GM12878 (cell line): Measurements from ENCODE around the gene RHBDF2. TPM values are rescaled to one million over a fixed set of nuclear protein-coding genes. Genes with fewer than 3 reads are reported as not detected.
A peak's percentile ranks its signal among the peaks of the same experiment; 100 is the strongest.

Source experiments
- ATF7 ChIP-seq: fragments of 450-650 bp; IDR thresholded peaks from 2 replicates; pipeline ENCODE4 v1.6.1; 2016; ENCODE audit warnings: low read depth, mild to moderate bottlenecking
- CBX3 ChIP-seq: fragments of 200-600 bp; sonication (generic); IDR thresholded peaks from 2 replicates; pipeline ENCODE4 v1.6.1; 2016; ENCODE audit warnings: low read depth, borderline replicate concordance
- CHD1 ChIP-seq: IDR thresholded peaks from 2 replicates; pipeline ENCODE4 v1.6.1; 2012; ENCODE audit warnings: low read depth, low read length, improper control_type of control experiment
- CREM ChIP-seq: IDR thresholded peaks from 2 replicates; pipeline ENCODE4 v1.6.1; 2014; ENCODE audit warnings: antibody characterized with exemption, low read depth
- FOS ChIP-seq: IDR thresholded peaks from 3 replicates; pipeline ENCODE4 v1.6.1; 2011; ENCODE audit warnings: borderline replicate concordance; ENCODE audit not compliant: insufficient read length; ENCODE audit errors: extremely low read depth
- HDGF ChIP-seq: fragments of 450-650 bp; IDR thresholded peaks from 2 replicates; pipeline ENCODE4 v1.6.1; 2016; ENCODE audit warnings: antibody characterized with exemption
- IKZF2 ChIP-seq, 2 experiments: fragments of 450-650 bp; IDR thresholded peaks; 2 replicates each; pipeline ENCODE4 v1.6.1; 2017; ENCODE audit warnings: mild to moderate bottlenecking in 2 of 2, moderate library complexity in 2 of 2
- MEF2A ChIP-seq: IDR thresholded peaks from 2 replicates; pipeline ENCODE4 v1.6.1; 2011; ENCODE audit warnings: low read depth, mild to moderate bottlenecking, low read length, moderate library complexity; ENCODE audit not compliant: insufficient read depth
- MTA3 ChIP-seq: IDR thresholded peaks from 2 replicates; pipeline ENCODE4 v1.6.1; 2012; ENCODE audit warnings: low read length, inconsistent platforms, borderline replicate concordance
- NR2F1 ChIP-seq: fragments of 450-650 bp; conservative IDR thresholded peaks from 2 replicates; pipeline ENCODE4 v1.6.1; 2017; ENCODE audit warnings: mild to moderate bottlenecking
- PML ChIP-seq: IDR thresholded peaks from 2 replicates; pipeline ENCODE4 v1.6.1; 2012; ENCODE audit warnings: low read length, inconsistent platforms
- RFX5 ChIP-seq: IDR thresholded peaks from 2 replicates; pipeline ENCODE4 v1.6.1; 2011; ENCODE audit warnings: low read depth, low read length, improper control_type of control experiment
- SPI1 ChIP-seq: IDR thresholded peaks from 2 replicates; pipeline ENCODE4 v1.6.1; 2011; ENCODE audit warnings: low read depth, mild to moderate bottlenecking, low read length, moderate library complexity, borderline replicate concordance; ENCODE audit not compliant: insufficient read depth
- USF1 ChIP-seq: IDR thresholded peaks from 2 replicates; pipeline ENCODE4 v1.6.1; 2011; ENCODE audit warnings: borderline replicate concordance, low read depth, mild to moderate bottlenecking, moderate library complexity, mixed read lengths, low read length; ENCODE audit not compliant: insufficient read depth; ENCODE audit errors: extremely low read length
- ZBTB11 ChIP-seq: fragments of 450-650 bp; formaldehyde crosslinking; IDR thresholded peaks from 2 replicates; pipeline ENCODE4 v1.5.0; 2022; ENCODE audit warnings: mild to moderate bottlenecking, missing genetic modification characterization
- ZNF207 ChIP-seq: fragments of 450-650 bp; IDR thresholded peaks from 2 replicates; pipeline ENCODE4 v1.6.1; 2014; ENCODE audit warnings: antibody characterized with exemption, mild to moderate bottlenecking, borderline replicate concordance
- ZNF274 ChIP-seq: IDR thresholded peaks from one replicate; pipeline ENCODE4 v1.8.0; 2011; ENCODE audit not compliant: insufficient read length, insufficient read depth
- ZSCAN29 ChIP-seq: fragments of 450-650 bp; IDR thresholded peaks from 2 replicates; pipeline ENCODE4 v1.6.1; 2017; ENCODE audit warnings: mild to moderate bottlenecking, moderate library complexity
- ZZZ3 ChIP-seq: IDR thresholded peaks from 2 replicates; pipeline ENCODE4 v1.6.1; 2011; ENCODE audit warnings: low read depth; ENCODE audit not compliant: control insufficient read depth, insufficient read length
- polyA plus RNA-seq, 11 experiments: library from polyadenylated mRNA; depleted of rRNA in 4 of 11; unstranded in 6 of 11; stranded (reverse) in 5 of 11; fragments of >200 nt; fragmentation: Nextera tagmentation in 4 of 11; fragmentation: Illumina TruSeq in 1 of 11; extraction: Ambion mirVana in 4 of 11; extraction: Trizol in 1 of 11; gene quantifications; 1 replicate in 1 of 11; 2 replicates in 10 of 11; pipeline versions ENCODE4 v1.2.1 to v1.2.3, GENCODE V29; 2011 to 2016; ENCODE audit warnings: inconsistent platforms in 2 of 11, missing spikeins in 2 of 11, low read depth in 1 of 11
- total RNA-seq, 4 experiments: library from RNA; depleted of rRNA in 3 of 4; stranded (reverse); fragments of >200 nt in 3 of 4; fragmentation: Illumina TruSeq in 1 of 4; extraction: Trizol in 1 of 4; gene quantifications; 2 replicates each; pipeline versions ENCODE4 v1.2.1 to v1.2.3, GENCODE V29; 2013 to 2021
- TF ChIP-seq, protein P1 (sequence below): IDR thresholded peaks from 2 replicates; pipeline ENCODE4 v1.6.1; 2012; ENCODE audit warnings: low read length, inconsistent platforms
- TF ChIP-seq, protein P2 (sequence below): IDR thresholded peaks from 2 replicates; pipeline ENCODE4 v1.6.1; 2011; ENCODE audit warnings: low read depth, low read length, improper control_type of control experiment, borderline replicate concordance

The RHBDF2 gene
- total and polyA plus RNA-seq, 10 of the 15 experiments (the other 5 are each of a cell fraction or from before 2014, with no cell fraction given), result 0.97 to 43.0 (median 18.7) TPM

DNA sequence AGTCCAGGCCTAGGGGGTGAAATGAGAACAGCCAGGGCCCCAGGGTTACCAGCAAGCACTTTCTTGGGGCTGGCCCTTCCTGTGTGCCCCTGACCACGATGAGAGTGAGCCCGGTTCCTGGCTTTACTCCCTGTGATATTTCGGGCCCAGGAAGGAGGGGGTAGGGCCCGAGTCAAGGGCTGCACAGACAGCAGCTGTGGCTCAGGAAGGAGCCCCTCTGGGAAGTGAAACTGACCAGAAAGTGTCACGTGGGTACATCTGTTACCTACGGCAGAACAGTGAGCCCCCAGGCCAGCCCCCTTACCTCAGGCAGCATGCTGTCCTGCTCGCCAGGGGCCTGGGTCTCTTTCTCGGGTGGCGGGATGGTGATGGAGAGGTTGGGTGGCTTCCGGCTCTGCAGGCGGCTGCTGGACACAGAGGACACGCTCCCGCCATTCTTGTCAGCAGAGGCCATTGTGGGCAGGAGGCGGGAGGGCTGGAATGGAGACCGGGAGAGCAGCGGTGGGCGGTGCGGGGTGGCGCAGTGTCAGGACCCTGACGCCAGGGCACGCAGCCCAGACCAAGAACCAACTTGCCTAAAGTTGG, 20.1 kb downstream of the RHBDF2 start (continued):
- TF ChIP-seq USF1 (peak; percentile 85), NR2F1 (no peak), FOS (no peak), IKZF2 (IDR thresholded peaks at IDR 0.05) (peak; percentile 79 to 80), ZNF207 (0 out of 2 replicates have a peak, but pooled peaks have one; percentile 18), CREM (peak; percentile 66), ZNF274 (no peak), CBX3 (no peak), HDGF (peak; percentile 28), PML (peak; percentile 53; the same call in 1 of the 2 replicates), ATF7 (no peak), ZBTB11 (CRISPR knock-in tag) (no peak), CHD1 (no peak), MTA3 (peak; percentile 88; the same call in 1 of the 2 replicates), MEF2A (peak; percentile 77), ZSCAN29 (no peak), SPI1 (peak; percentile 87), ZZZ3 (no peak), RFX5 (no peak)
- TF ChIP-seq, protein P1, sequence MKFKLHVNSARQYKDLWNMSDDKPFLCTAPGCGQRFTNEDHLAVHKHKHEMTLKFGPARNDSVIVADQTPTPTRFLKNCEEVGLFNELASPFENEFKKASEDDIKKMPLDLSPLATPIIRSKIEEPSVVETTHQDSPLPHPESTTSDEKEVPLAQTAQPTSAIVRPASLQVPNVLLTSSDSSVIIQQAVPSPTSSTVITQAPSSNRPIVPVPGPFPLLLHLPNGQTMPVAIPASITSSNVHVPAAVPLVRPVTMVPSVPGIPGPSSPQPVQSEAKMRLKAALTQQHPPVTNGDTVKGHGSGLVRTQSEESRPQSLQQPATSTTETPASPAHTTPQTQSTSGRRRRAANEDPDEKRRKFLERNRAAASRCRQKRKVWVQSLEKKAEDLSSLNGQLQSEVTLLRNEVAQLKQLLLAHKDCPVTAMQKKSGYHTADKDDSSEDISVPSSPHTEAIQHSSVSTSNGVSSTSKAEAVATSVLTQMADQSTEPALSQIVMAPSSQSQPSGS, result no peak; the same call in 1 of the 2 replicates
- TF ChIP-seq, protein P2, sequence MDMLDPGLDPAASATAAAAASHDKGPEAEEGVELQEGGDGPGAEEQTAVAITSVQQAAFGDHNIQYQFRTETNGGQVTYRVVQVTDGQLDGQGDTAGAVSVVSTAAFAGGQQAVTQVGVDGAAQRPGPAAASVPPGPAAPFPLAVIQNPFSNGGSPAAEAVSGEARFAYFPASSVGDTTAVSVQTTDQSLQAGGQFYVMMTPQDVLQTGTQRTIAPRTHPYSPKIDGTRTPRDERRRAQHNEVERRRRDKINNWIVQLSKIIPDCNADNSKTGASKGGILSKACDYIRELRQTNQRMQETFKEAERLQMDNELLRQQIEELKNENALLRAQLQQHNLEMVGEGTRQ, result peak; percentile 68
